GM19238 (cell line): ENCODE results near the gene CBLN3.

ENCODE experiments used
- DNase-seq: peaks from one replicate; pipeline ENCODE4 v3.0.0; 2011; ENCODE audit warnings: low spot score; ENCODE audit not compliant: insufficient read length

CBLN3 gene

GRCh38 chr14:24382064-24382371, 47.5 kb downstream of the CBLN3 start:
- no peak for DNase-seq

- no peak for DNase-seq
Observed at GRCh38 chr14:24381363-24382063, 48.0 kb downstream of the CBLN3 start.

- no peak for DNase-seq
Observed at GRCh38 chr14:24379907-24380730, 49.3 kb downstream of the CBLN3 start.

GRCh38 chr14:24378981-24379906, 50.2 kb downstream of the CBLN3 start:
- no peak for DNase-seq

- no peak for DNase-seq
Observed at GRCh38 chr14:24378327-24378726, 51.1 kb downstream of the CBLN3 start.

GRCh38 chr14:24377657-24378056, 51.8 kb downstream of the CBLN3 start:
- no peak for DNase-seq

GRCh38 chr14:24377126-24377525, 52.3 kb downstream of the CBLN3 start:
- DNase-seq = no peak
